D721Med (cell line): ENCODE data around the gene PDPR.
"Not testable (repeated sequence)": the region's sequence is repeated elsewhere in the genome, so short reads cannot be mapped to it uniquely, and the experiment has no call there.

Experiments used
- DNase-seq: peaks from one replicate; pipeline ENCODE4 v3.0.0; 2011; ENCODE audit warnings: low spot score; ENCODE audit not compliant: insufficient read length
- FAIRE-seq: peaks from 2 replicates; lab custom pipeline; 2011; peaks lifted over from hg19 to GRCh38; lab: Jason Lieb, UNC

Gene PDPR

GRCh38 chr16:70187858-70188607 lies 73.9 kb downstream of the PDPR start:
- not testable (repeated sequence) for FAIRE-seq, DNase-seq

- not testable (repeated sequence) for FAIRE-seq, DNase-seq
Observed at GRCh38 chr16:70188608-70188915, 74.4 kb downstream of the PDPR start.

DNA sequence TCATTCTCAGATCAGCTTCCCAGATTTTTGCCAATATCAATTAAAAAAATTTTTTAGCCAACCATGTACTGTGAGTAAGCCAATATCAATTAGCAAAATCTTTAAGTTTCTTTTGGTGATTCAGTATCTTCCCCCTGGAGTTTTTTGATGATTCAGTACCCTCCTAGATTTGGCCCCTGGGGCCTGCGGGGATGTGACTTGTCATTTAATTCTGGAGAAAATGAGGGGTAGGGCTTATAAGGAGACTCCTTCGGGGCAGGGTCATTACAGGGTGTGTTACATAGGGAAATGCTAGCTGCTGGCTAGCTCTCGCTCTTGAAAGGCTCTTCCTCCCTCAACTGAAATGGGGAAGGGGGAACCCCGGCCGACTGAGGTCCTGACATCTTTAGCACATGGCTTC lies 76.4 kb downstream of the PDPR start:
- not testable (repeated sequence) for DNase-seq, FAIRE-seq

DNA sequence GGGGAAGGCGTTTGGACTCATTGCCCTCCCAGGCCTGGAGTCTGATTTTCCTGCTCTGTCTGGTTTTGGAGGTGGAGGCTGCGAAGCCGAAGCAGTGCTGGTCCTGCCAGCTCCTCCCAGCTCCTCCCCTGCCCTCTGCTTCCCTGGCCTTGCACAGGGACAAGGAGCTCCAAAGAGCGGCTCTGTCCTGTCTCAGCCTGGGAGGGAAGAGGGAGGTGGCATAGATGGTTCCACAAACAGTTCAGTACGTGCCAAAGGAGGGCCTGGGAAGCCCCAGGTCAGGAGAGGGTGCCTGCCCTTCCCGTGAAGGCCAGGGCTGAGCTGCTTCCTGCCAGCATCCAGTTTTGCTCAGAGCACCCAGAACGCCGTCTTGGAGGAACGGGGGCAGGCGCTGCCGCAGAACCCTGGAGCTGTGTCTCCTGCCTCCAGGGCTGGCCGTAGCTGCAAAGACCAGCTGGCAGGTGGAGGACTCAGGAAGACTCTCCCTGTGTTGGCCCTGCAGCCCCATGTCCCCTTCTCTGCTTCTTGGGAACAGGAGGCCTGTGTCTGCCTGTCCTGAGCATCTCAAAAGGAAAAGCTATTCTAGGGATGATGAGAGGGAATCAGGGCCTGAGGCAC lies 82.7 kb downstream of the PDPR start:
- not testable (repeated sequence) for FAIRE-seq, DNase-seq

DNA sequence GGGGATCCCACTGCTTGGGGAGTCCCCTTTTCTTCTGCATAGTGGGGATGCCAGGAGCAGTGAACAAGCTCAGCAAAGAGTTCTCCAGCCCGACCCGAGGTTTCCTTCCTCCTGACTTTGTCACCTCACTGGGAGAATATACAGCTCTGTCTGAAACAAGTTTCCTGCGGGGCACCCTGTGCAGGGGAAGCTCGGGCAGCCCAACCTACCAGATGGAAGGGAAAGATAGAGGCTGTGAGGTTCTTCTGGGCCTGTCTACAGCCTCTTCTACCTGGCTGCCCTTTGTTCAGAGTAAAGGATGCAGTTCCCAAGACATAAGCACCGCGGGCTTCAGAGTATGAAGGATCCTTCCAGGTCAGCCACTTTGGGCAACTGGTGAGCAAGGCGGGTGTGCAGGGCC lies 83.5 kb downstream of the PDPR start:
- not testable (repeated sequence) for FAIRE-seq, DNase-seq

- not testable (repeated sequence) for FAIRE-seq
Observed at GRCh38 chr16:70198230-70198629, 84.1 kb downstream of the PDPR start.

GRCh38 chr16:70198666-70199065 lies 84.5 kb downstream of the PDPR start:
- DNase-seq, FAIRE-seq: not testable (repeated sequence)

More at GRCh38 chr16:70198230-70198629, 84.1 kb downstream of the PDPR start:
- DNase-seq, result not testable (repeated sequence)

DNA sequence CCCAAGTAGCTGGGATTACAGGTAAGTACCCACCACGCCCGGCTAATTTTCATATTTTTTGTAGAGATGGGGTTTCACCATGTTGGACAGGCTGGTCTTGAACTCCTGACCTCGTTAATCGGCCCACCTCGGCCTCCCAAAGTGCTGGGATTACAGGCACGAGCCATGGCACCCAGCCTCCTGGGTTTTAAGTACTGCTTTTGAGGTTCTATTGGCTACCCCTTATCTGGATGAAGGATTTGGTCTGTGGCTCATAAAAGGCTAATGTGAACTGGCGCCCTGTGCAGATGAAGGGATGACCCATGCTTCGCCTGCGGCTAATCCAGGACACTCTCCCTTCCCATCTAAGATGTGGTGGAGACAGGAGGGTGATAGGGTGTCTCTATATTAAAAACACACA lies 85.0 kb downstream of the PDPR start:
- not testable (repeated sequence) for FAIRE-seq, DNase-seq

GRCh38 chr16:70200063-70200462 lies 85.9 kb downstream of the PDPR start:
- FAIRE-seq, DNase-seq: not testable (repeated sequence)

DNA sequence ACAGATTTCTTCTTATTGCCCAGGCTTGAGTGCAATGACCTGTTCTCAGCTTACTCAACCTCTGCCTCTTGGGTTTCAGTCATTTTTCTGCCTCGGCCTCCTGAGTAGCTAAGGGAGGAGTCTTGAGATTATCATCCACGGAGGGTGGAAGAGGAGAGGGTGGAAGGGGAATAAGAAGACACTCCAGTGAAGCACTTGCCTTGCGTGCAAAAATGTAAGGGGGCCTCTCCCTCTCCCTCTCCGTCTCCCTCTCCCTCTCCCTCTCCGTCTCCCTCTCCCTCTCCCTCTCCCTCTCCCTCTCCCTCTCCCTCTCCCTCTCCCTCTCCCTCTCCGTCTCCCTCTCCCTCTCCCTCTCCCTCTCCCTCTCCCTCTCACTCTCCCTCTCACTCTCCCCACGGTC lies 89.4 kb downstream of the PDPR start:
- not testable (repeated sequence) for DNase-seq, FAIRE-seq

- not testable (repeated sequence) for FAIRE-seq, DNase-seq
Observed at GRCh38 chr16:70204010-70204409, 89.9 kb downstream of the PDPR start.

GRCh38 chr16:70204668-70205405 lies 90.7 kb downstream of the PDPR start:
- not testable (repeated sequence) for DNase-seq, FAIRE-seq

GRCh38 chr16:70206382-70206781 lies 92.2 kb downstream of the PDPR start:
- not testable (repeated sequence) for FAIRE-seq, DNase-seq
